Neural cell (in vitro differentiated cells): Measurements from ENCODE around the gene RIPK1. TPM values are rescaled to one million over a fixed set of nuclear protein-coding genes. Genes with fewer than 3 reads are reported as not detected.

ENCODE experiments used
- H2AFZ ChIP-seq: fragments of 200-600, 300-800 bp; sonication (generic), shearing (Covaris generic); 2 replicates; pipeline ENCODE4 v1.6.0; 2014; ENCODE audit warnings: low read depth, mild to moderate bottlenecking, antibody characterized with exemption, low read length, moderate library complexity
- H3F3A ChIP-seq: fragments of 200-600 bp; shearing (Covaris generic); 2 replicates; pipeline ENCODE4 v1.6.1; 2016; ENCODE audit warnings: mild to moderate bottlenecking, moderate library complexity, mixed read lengths, antibody characterized with exemption, low read length; ENCODE audit not compliant: insufficient read depth, poor library complexity, severe bottlenecking
- H3K27ac ChIP-seq: fragments of 200-600, 300-800 bp; sonication (generic), shearing (Covaris generic); 2 replicates; pipeline ENCODE4 v1.5.1; 2014; ENCODE audit warnings: mild to moderate bottlenecking, low read length, moderate library complexity
- H3K27me3 ChIP-seq: fragments of 300-800, 200-600 bp; sonication (generic), shearing (Covaris generic); 2 replicates; pipeline ENCODE4 v1.6.0; 2014; ENCODE audit warnings: mild to moderate bottlenecking, low read depth, low read length, moderate library complexity; ENCODE audit not compliant: insufficient read depth
- H3K36me3 ChIP-seq: fragments of 300-800, 200-600 bp; sonication (generic), shearing (Covaris generic); 2 replicates; pipeline ENCODE4 v1.5.1; 2014; ENCODE audit warnings: mild to moderate bottlenecking, antibody characterized with exemption, low read length, moderate library complexity; ENCODE audit not compliant: insufficient read depth
- H3K4me2 ChIP-seq: fragments of 300-800, 200-600 bp; sonication (generic), shearing (Covaris generic); 2 replicates; pipeline ENCODE4 v1.6.0; 2014; ENCODE audit warnings: mild to moderate bottlenecking, low read length
- H3K4me3 ChIP-seq: fragments of 300-800, 200-600 bp; sonication (generic), shearing (Covaris generic); 2 replicates; pipeline ENCODE4 v1.5.1; 2014; ENCODE audit warnings: mild to moderate bottlenecking, low read length, moderate library complexity
- H3K79me2 ChIP-seq: fragments of 200-600 bp; shearing (Covaris generic); replicated peaks from 2 replicates; pipeline ENCODE4 v1.6.0; 2014; ENCODE audit warnings: mild to moderate bottlenecking, low read length, moderate library complexity; ENCODE audit not compliant: insufficient read depth
- H3K9ac ChIP-seq: fragments of 300-800, 200-600 bp; sonication (generic), shearing (Covaris generic); 2 replicates; pipeline ENCODE4 v1.6.1; 2016; ENCODE audit warnings: mild to moderate bottlenecking, low read length, mixed read lengths
- H3K9me2 ChIP-seq: fragments of 200-600 bp; shearing (Covaris generic); 2 replicates; pipeline ENCODE4 v1.6.1; 2016; ENCODE audit warnings: mild to moderate bottlenecking, low read length, mixed read lengths; ENCODE audit not compliant: insufficient read depth
- H3K9me3 ChIP-seq: fragments of 200-600, 300-800 bp; sonication (generic), shearing (Covaris generic); 2 replicates; pipeline ENCODE4 v1.6.1; 2016; ENCODE audit warnings: mild to moderate bottlenecking, mixed run types, low read length, moderate library complexity, mixed read lengths
- H4K20me1 ChIP-seq: fragments of 200-600 bp; shearing (Covaris generic); 2 replicates; pipeline ENCODE4 v1.6.1; 2016; ENCODE audit warnings: mild to moderate bottlenecking, mixed run types; ENCODE audit not compliant: insufficient read depth
- EP300 ChIP-seq: fragments of 450-650 bp; conservative IDR thresholded peaks from 2 replicates; pipeline ENCODE4 v1.6.1; 2014; ENCODE audit warnings: antibody characterized with exemption, mild to moderate bottlenecking, moderate library complexity; ENCODE audit not compliant: poor library complexity, severe bottlenecking
- EZH2 ChIP-seq: fragments of 200-600, 300-800 bp; shearing (Covaris generic), sonication (generic); IDR thresholded peaks from 2 replicates; pipeline ENCODE4 v1.6.1; 2014; ENCODE audit warnings: antibody characterized with exemption, low read length, borderline replicate concordance, mild to moderate bottlenecking; ENCODE audit not compliant: insufficient read depth, poor library complexity, severe bottlenecking
- MXI1 ChIP-seq: fragments of 450-650 bp; conservative IDR thresholded peaks from 2 replicates; pipeline ENCODE4 v1.6.1; 2014; ENCODE audit warnings: antibody characterized with exemption, mild to moderate bottlenecking; ENCODE audit not compliant: poor library complexity, severe bottlenecking
- POLR2AphosphoS5 ChIP-seq: IDR thresholded peaks from 2 replicates; pipeline ENCODE4 v1.6.1; 2012
- RAD21 ChIP-seq: fragments of 450-650 bp; conservative IDR thresholded peaks from 2 replicates; pipeline ENCODE4 v1.6.1; 2014; ENCODE audit warnings: antibody characterized with exemption, mild to moderate bottlenecking, moderate library complexity
- REST ChIP-seq: IDR thresholded peaks from 2 replicates; pipeline ENCODE4 v1.6.1; 2012; ENCODE audit warnings: borderline replicate concordance
- SMC3 ChIP-seq: fragments of 450-650 bp; conservative IDR thresholded peaks from 2 replicates; pipeline ENCODE4 v1.6.1; 2014; ENCODE audit warnings: antibody characterized with exemption, mild to moderate bottlenecking, moderate library complexity; ENCODE audit not compliant: poor library complexity
- TAF1 ChIP-seq: IDR thresholded peaks from 2 replicates; pipeline ENCODE4 v1.6.1; 2012; ENCODE audit warnings: low read depth
- polyA plus RNA-seq: library from polyadenylated mRNA; depleted of rRNA; stranded (reverse); fragments of >200 nt; gene quantifications from 2 replicates; pipeline ENCODE4 v1.2.3, GENCODE V29; 2014
- TF ChIP-seq, protein P1 (sequence below): fragments of 450-650 bp; IDR thresholded peaks from 2 replicates; pipeline ENCODE4 v1.5.1; 2014; ENCODE audit warnings: antibody characterized with exemption, mild to moderate bottlenecking, moderate library complexity; ENCODE audit not compliant: poor library complexity, severe bottlenecking

Gene RIPK1
- polyA plus RNA-seq, 1 donor from 2014 or later, result 8.5 TPM

DNA sequence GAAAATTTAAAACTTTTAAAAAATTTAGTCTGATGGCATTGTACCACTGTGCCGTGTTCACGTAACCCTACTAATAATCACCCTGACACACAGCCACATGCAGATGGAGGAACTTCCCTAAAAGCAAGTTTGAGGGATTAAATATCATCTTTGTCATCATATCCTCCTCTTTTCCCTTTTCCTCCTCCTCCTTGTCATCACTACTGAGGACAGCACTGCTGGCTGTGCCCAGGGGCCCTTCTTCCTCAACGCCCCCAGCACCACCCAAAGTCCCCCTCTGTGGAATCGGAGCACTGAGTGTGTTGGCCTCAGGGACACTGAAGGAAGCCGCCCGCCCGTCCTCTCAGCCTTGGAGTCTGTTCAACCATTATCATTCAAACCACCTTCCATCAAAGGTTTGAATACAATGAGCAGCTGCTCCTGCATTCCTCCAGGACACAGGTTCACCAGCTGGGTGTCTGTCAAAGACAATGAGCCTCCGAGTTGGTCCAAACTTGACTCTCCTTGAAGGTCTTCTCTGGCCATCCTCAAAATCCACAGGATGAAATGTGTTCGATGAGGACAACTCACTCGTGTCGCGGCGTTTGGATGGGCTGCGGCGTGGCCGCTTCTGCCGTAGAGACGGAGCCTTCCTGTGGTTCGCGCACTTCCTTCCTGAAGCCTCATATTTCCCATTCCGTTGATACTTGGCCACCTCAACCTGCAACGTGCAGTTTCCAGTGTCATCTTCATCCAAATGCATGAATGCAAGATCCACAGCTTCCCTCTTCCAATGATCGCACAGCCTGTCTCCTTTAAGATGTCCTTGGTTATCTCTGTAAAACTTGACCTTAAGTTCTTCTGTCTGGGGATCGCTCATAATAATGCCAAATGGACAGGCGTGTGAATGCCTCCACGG, 45.3 kb upstream of the RIPK1 start:
- H3K9me3 ChIP-seq, result no peaks in the 10 kb centered on the region
- TF ChIP-seq REST, result no peak
- no peak for TF ChIP-seq POLR2AphosphoS5
- TF ChIP-seq, protein P1, sequence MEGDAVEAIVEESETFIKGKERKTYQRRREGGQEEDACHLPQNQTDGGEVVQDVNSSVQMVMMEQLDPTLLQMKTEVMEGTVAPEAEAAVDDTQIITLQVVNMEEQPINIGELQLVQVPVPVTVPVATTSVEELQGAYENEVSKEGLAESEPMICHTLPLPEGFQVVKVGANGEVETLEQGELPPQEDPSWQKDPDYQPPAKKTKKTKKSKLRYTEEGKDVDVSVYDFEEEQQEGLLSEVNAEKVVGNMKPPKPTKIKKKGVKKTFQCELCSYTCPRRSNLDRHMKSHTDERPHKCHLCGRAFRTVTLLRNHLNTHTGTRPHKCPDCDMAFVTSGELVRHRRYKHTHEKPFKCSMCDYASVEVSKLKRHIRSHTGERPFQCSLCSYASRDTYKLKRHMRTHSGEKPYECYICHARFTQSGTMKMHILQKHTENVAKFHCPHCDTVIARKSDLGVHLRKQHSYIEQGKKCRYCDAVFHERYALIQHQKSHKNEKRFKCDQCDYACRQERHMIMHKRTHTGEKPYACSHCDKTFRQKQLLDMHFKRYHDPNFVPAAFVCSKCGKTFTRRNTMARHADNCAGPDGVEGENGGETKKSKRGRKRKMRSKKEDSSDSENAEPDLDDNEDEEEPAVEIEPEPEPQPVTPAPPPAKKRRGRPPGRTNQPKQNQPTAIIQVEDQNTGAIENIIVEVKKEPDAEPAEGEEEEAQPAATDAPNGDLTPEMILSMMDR, result no peak
- no peak for TF ChIP-seq EP300
- TF ChIP-seq EZH2, result no peak
- no peak for TF ChIP-seq SMC3
- TF ChIP-seq RAD21, result no peak
- TF ChIP-seq MXI1, result no peak
- TF ChIP-seq TAF1, result no peak
- H4K20me1 ChIP-seq, result no peaks in the 10 kb centered on the region
- no peak overlapping the region for H3K4me2 ChIP-seq
- H3K79me2 ChIP-seq, result no peaks in the 10 kb centered on the region
- H3F3A ChIP-seq, result no peaks in the 10 kb centered on the region
- H3K27ac ChIP-seq, result no peak overlapping the region
- H3K36me3 ChIP-seq, result no peaks in the 10 kb centered on the region
- H3K9me2 ChIP-seq, result no peaks in the 10 kb centered on the region
- H3K9ac ChIP-seq, result no peak overlapping the region
- H3K27me3 ChIP-seq, result no peaks in the 10 kb centered on the region
- H2AFZ ChIP-seq, result no peak overlapping the region
- no peak overlapping the region for H3K4me3 ChIP-seq

DNA sequence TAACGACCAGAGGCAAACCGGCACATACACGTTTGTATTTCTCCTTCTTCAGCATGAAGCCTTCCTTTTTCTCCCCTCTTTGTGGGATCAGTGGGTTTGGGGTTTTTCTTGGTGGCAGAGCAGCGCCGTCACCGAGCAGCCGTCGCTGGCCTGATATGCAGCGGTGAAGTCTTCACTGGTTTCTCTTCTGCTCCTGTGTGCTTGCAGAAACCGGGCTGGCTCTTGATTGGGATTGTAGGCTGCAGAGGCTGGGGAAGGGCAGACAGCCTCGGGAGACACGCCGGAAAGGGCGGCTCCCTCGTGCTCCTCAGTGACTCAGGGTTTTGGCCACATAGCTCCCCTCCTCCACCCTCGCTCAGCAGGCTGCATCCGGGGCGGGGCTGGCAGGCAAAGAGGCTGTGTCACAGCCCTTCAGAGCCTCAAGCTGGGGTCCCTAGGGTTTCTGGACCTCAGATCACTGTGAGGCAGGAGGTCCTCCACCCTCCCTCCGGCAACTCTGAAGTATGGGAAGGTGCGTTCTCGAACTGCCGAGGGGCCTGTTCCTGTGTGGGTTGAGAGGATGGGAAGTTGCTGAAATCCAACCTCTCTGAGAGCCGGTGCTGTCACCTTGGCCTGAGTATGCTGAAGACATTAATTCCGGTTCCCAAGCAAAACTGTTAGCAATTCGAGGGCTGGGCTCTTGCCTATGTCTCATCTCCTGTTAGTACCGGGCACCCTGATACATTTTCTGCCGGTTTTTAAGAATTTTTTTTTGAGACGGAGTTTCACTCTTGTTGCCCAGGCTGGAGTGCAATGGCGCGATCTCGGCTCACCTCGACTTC, 44.4 kb upstream of the RIPK1 start:
- Histone ChIP-seq H3K4me2 (no peak overlapping the region), H3K9me2 (no peaks in the 10 kb centered on the region), H2AFZ (no peak overlapping the region), H3K36me3 (no peaks in the 10 kb centered on the region), H3K4me3 (no peak overlapping the region), H3K9ac (no peak overlapping the region), H3K27me3 (no peaks in the 10 kb centered on the region), H3K9me3 (no peaks in the 10 kb centered on the region), H3F3A (no peaks in the 10 kb centered on the region), H3K27ac (no peak overlapping the region), H4K20me1 (no peaks in the 10 kb centered on the region), H3K79me2 (no peaks in the 10 kb centered on the region)
- no peak for TF ChIP-seq SMC3
- TF ChIP-seq, protein P1, result no peak
- TF ChIP-seq MXI1, result no peak
- TF ChIP-seq POLR2AphosphoS5, result no peak
- TF ChIP-seq EZH2, result no peak
- TF ChIP-seq RAD21, result no peak
- TF ChIP-seq REST, result no peak
- TF ChIP-seq EP300, result no peak
- no peak for TF ChIP-seq TAF1
